ENCODE data around the gene NES. TPM values are rescaled to one million over a fixed set of nuclear protein-coding genes. Genes with fewer than 3 reads are reported as not detected.

The NES gene
- total RNA-seq, 4 donors from 2014 or later: 13.9 to 34.3 (median 23.9) TPM

- ATAC-seq: no peak
- Histone ChIP-seq H3K9me3 (no peaks in the 10 kb centered on the region), H3K4me1 (no peaks in the 10 kb centered on the region), H3K4me3 (no peak overlapping the region), H3K27ac (no peak overlapping the region), H3K36me3 (no peaks in the 10 kb centered on the region), H3K27me3 (peaks cover 97% of the 10 kb centered on the region)
- TF ChIP-seq POLR2A (IDR thresholded peaks at IDR 0.05) (no peak), EP300 (IDR thresholded peaks at IDR 0.05) (no peak), POLR2AphosphoS5 (IDR thresholded peaks at IDR 0.05) (no peak)
- TF ChIP-seq, protein P1, sequence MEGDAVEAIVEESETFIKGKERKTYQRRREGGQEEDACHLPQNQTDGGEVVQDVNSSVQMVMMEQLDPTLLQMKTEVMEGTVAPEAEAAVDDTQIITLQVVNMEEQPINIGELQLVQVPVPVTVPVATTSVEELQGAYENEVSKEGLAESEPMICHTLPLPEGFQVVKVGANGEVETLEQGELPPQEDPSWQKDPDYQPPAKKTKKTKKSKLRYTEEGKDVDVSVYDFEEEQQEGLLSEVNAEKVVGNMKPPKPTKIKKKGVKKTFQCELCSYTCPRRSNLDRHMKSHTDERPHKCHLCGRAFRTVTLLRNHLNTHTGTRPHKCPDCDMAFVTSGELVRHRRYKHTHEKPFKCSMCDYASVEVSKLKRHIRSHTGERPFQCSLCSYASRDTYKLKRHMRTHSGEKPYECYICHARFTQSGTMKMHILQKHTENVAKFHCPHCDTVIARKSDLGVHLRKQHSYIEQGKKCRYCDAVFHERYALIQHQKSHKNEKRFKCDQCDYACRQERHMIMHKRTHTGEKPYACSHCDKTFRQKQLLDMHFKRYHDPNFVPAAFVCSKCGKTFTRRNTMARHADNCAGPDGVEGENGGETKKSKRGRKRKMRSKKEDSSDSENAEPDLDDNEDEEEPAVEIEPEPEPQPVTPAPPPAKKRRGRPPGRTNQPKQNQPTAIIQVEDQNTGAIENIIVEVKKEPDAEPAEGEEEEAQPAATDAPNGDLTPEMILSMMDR (IDR thresholded peaks at IDR 0.05): no peak
- WGBS, 2 donors (ENCODE audit: low coverage in 1 of 2): 14% methylated on average over 1 of the region's 2 CpGs; no CpG with 5 or more reads in 1 of the 2 donors
These were observed 28.3 kb downstream of the NES start for GRCh38 chr1:156648951-156649350.

GRCh38 chr1:156648496-156648895, 28.7 kb downstream of the NES start:
- H3K4me3 ChIP-seq: no peak overlapping the region
- no peaks in the 10 kb centered on the region for H3K36me3 ChIP-seq
- H3K9me3 ChIP-seq: no peaks in the 10 kb centered on the region
- H3K27ac ChIP-seq: no peak overlapping the region
- ATAC-seq: no peak
- WGBS, 2 donors (ENCODE audit: low coverage in 1 of 2): 70% methylated on average over 2 of the region's 10 CpGs; no CpG with 5 or more reads in 1 of the 2 donors
- no peak for TF ChIP-seq POLR2A (IDR thresholded peaks at IDR 0.05)
- TF ChIP-seq, protein P1 (IDR thresholded peaks at IDR 0.05): no peak
- no peak for TF ChIP-seq EP300 (IDR thresholded peaks at IDR 0.05)
- no peak for TF ChIP-seq POLR2AphosphoS5 (IDR thresholded peaks at IDR 0.05)
- no peaks in the 10 kb centered on the region for H3K4me1 ChIP-seq
- H3K27me3 ChIP-seq: peaks cover 97% of the 10 kb centered on the region

DNA sequence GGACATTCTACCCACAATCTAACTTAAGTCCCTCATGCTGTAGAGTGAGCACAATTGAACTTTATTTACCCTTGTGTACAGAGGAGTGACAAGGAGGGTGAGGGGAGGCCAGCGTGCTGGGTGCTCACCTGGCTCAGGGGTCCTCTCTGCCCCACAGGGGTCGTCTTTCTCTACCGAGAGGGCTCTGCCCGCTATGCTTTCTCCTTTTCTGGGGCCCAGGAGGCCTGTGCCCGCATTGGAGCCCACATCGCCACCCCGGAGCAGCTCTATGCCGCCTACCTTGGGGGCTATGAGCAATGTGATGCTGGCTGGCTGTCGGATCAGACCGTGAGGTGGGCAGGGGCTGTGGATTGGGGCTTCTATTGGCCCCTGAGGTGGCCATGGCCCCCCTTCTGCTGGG, 29.9 kb downstream of the NES start:
- ATAC-seq: no peak

GRCh38 chr1:156646738-156647211, 30.4 kb downstream of the NES start:
- Histone ChIP-seq H3K9me3 (no peaks in the 10 kb centered on the region), H3K27me3 (peaks cover 97% of the 10 kb centered on the region), H3K4me3 (no peak overlapping the region), H3K4me1 (peaks cover 0 to 10% (median 6%) of the 10 kb centered on the region in 3 donors), H3K36me3 (no peaks in the 10 kb centered on the region), H3K27ac (no peak overlapping the region)
- no CpG with 5 or more reads among the region's 51 CpGs for WGBS, 2 donors (ENCODE audit: low coverage in 1 of 2)
- no peak for ATAC-seq
- no peak for TF ChIP-seq POLR2A (IDR thresholded peaks at IDR 0.05)
- no peak for TF ChIP-seq POLR2AphosphoS5 (IDR thresholded peaks at IDR 0.05)

More for the DNA sequence above, 29.9 kb downstream of the NES start:
- Histone ChIP-seq H3K36me3 (no peaks in the 10 kb centered on the region), H3K27ac (no peak overlapping the region), H3K4me3 (no peak overlapping the region), H3K9me3 (no peaks in the 10 kb centered on the region), H3K27me3 (peaks cover 97% of the 10 kb centered on the region), H3K4me1 (peaks cover 0 to 4% (median under 1%) of the 10 kb centered on the region in 3 donors)
- 71 to 86% methylated on average over 1 to 6 of the region's 10 CpGs for WGBS, 2 donors (ENCODE audit: low coverage in 1 of 2)
- TF ChIP-seq EP300 (IDR thresholded peaks at IDR 0.05) (no peak), POLR2A (IDR thresholded peaks at IDR 0.05) (no peak), POLR2AphosphoS5 (IDR thresholded peaks at IDR 0.05) (no peak)
- TF ChIP-seq, protein P1 (IDR thresholded peaks at IDR 0.05): no peak

- Histone ChIP-seq H3K4me1 (peaks cover 0 to 21% (median 11%) of the 10 kb centered on the region in 3 donors), H3K27me3 (peaks cover 97% of the 10 kb centered on the region), H3K36me3 (no peaks in the 10 kb centered on the region), H3K27ac (no peak overlapping the region), H3K4me3 (no peak overlapping the region), H3K9me3 (no peaks in the 10 kb centered on the region)
- 79% methylated on average over 1 of the region's 1 CpG; no CpG with 5 or more reads in 1 of the 2 donors for WGBS, 2 donors (ENCODE audit: low coverage in 1 of 2)
- TF ChIP-seq EP300 (IDR thresholded peaks at IDR 0.05): no peak
- TF ChIP-seq, protein P1 (IDR thresholded peaks at IDR 0.05): no peak
- TF ChIP-seq POLR2A (IDR thresholded peaks at IDR 0.05): no peak
- no peak for TF ChIP-seq POLR2AphosphoS5 (IDR thresholded peaks at IDR 0.05)
- no peak for ATAC-seq
These were observed 31.5 kb downstream of the NES start for GRCh38 chr1:156645666-156646065.
